BLaER1 treated with 17β-estradiol and CSF1 and Interleukin-3, amounts not matched to agents 10 nM and 100 nM (cell line): Measurements from ENCODE around the gene CHL1.

Source experiments
- H3K27ac ChIP-seq, 11 experiments: shearing (Covaris generic); formaldehyde crosslinking; 2 replicates each; pipeline ENCODE4 v1.8.1; 2022
- H3K27me3 ChIP-seq, 11 experiments: shearing (Covaris generic); formaldehyde crosslinking; 2 replicates each; pipeline ENCODE4 v1.8.1; 2022
- H3K36me3 ChIP-seq, 11 experiments: shearing (Covaris generic); formaldehyde crosslinking; 2 replicates each; pipeline ENCODE4 v1.8.1; 2022
- H3K4me1 ChIP-seq, 10 experiments: shearing (Covaris generic); formaldehyde crosslinking; 2 replicates each; pipeline ENCODE4 v1.8.1; 2022
- H3K4me2 ChIP-seq, 11 experiments: shearing (Covaris generic); formaldehyde crosslinking; 2 replicates each; pipeline ENCODE4 v1.8.1; 2022
- H3K4me3 ChIP-seq, 10 experiments: shearing (Covaris generic); formaldehyde crosslinking; 2 replicates each; pipeline ENCODE4 v1.8.1; 2022
- H3K9ac ChIP-seq, 11 experiments: shearing (Covaris generic); formaldehyde crosslinking; 2 replicates each; pipeline ENCODE4 v1.8.1; 2022
- H3K9me3 ChIP-seq, 11 experiments: shearing (Covaris generic); formaldehyde crosslinking; replicated peaks in 1 of 11; 2 replicates each; pipeline ENCODE4 v1.8.1; 2022
- H4K20me1 ChIP-seq, 11 experiments: shearing (Covaris generic); formaldehyde crosslinking; 2 replicates each; pipeline ENCODE4 v1.8.1; 2022
- Cebpa-rat ChIP-seq, 11 experiments: shearing (Covaris generic); IDR thresholded peaks; 2 replicates each; pipeline ENCODE4 v1.8.1; 2022

CHL1 gene

GRCh38 chr3:440826-441225, 244.3 kb downstream of the CHL1 start:
- peaks cover 0 to 10% (median 0%) of the 10 kb centered on the region in 11 experiments; a peak in 2 of 22 replicates for H3K9me3 ChIP-seq
- no peaks in the 10 kb centered on the region for H3K4me1 ChIP-seq
- no peaks in the 10 kb centered on the region for H3K27me3 ChIP-seq
- H3K9ac ChIP-seq: no peak overlapping the region
- H4K20me1 ChIP-seq: no peaks in the 10 kb centered on the region
- no peak overlapping the region for H3K4me3 ChIP-seq
- no peak for TF ChIP-seq Cebpa-rat (IDR thresholded peaks at IDR 0.05)
- H3K27ac ChIP-seq: no peak overlapping the region
- no peaks in the 10 kb centered on the region for H3K36me3 ChIP-seq
- H3K4me2 ChIP-seq: no peak overlapping the region

- Histone ChIP-seq H3K27me3 (no peaks in the 10 kb centered on the region), H3K4me1 (no peaks in the 10 kb centered on the region), H4K20me1 (no peaks in the 10 kb centered on the region), H3K36me3 (no peaks in the 10 kb centered on the region), H3K4me3 (no peak overlapping the region), H3K4me2 (no peak overlapping the region), H3K9ac (no peak overlapping the region), H3K27ac (no peak overlapping the region), H3K9me3 (peaks cover 0 to 10% (median 0%) of the 10 kb centered on the region in 11 experiments; a peak in 2 of 22 replicates)
- TF ChIP-seq Cebpa-rat (IDR thresholded peaks at IDR 0.05): no peak
These were observed 249.4 kb downstream of the CHL1 start for GRCh38 chr3:445960-446359.

- H3K9ac ChIP-seq: no peak overlapping the region
- H3K27ac ChIP-seq: no peak overlapping the region
- no peaks in the 10 kb centered on the region for H3K4me1 ChIP-seq
- H3K27me3 ChIP-seq: no peaks in the 10 kb centered on the region
- TF ChIP-seq Cebpa-rat (IDR thresholded peaks at IDR 0.05): no peak
- no peak overlapping the region for H3K4me3 ChIP-seq
- peaks cover 0 to 10% (median 0%) of the 10 kb centered on the region in 11 experiments; a peak in 2 of 22 replicates for H3K9me3 ChIP-seq
- no peaks in the 10 kb centered on the region for H3K36me3 ChIP-seq
- H3K4me2 ChIP-seq: no peak overlapping the region
- no peaks in the 10 kb centered on the region for H4K20me1 ChIP-seq
These were observed 251.1 kb downstream of the CHL1 start for GRCh38 chr3:447671-448070.

- H3K4me3 ChIP-seq: no peak overlapping the region
- H3K4me1 ChIP-seq: no peaks in the 10 kb centered on the region
- H3K36me3 ChIP-seq: no peaks in the 10 kb centered on the region
- H3K27ac ChIP-seq: no peak overlapping the region
- H3K27me3 ChIP-seq: no peaks in the 10 kb centered on the region
- H4K20me1 ChIP-seq: no peaks in the 10 kb centered on the region
- peaks cover 0 to 5% (median 0%) of the 10 kb centered on the region in 11 experiments; a peak in 2 of 22 replicates for H3K9me3 ChIP-seq
- H3K4me2 ChIP-seq: no peak overlapping the region
- no peak for TF ChIP-seq Cebpa-rat (IDR thresholded peaks at IDR 0.05)
- no peak overlapping the region for H3K9ac ChIP-seq
These were observed 253.1 kb downstream of the CHL1 start for GRCh38 chr3:449711-450110.

- Histone ChIP-seq H3K36me3 (no peaks in the 10 kb centered on the region), H3K4me3 (no peak overlapping the region), H3K4me2 (no peak overlapping the region)
These were observed 255.7 kb downstream of the CHL1 start for GRCh38 chr3:452221-452620.

GRCh38 chr3:453106-453505, 256.5 kb downstream of the CHL1 start:
- Histone ChIP-seq H3K4me1 (no peaks in the 10 kb centered on the region), H3K27ac (no peak overlapping the region), H3K36me3 (no peaks in the 10 kb centered on the region), H3K9me3 (no peaks in the 10 kb centered on the region), H3K4me2 (no peak overlapping the region), H3K27me3 (no peaks in the 10 kb centered on the region), H4K20me1 (no peaks in the 10 kb centered on the region), H3K9ac (no peak overlapping the region), H3K4me3 (no peak overlapping the region)
- TF ChIP-seq Cebpa-rat (IDR thresholded peaks at IDR 0.05): no peak

More at GRCh38 chr3:452221-452620, 255.7 kb downstream of the CHL1 start:
- Histone ChIP-seq H4K20me1 (no peaks in the 10 kb centered on the region), H3K9me3 (no peaks in the 10 kb centered on the region), H3K27me3 (no peaks in the 10 kb centered on the region), H3K4me1 (no peaks in the 10 kb centered on the region), H3K27ac (no peak overlapping the region), H3K9ac (no peak overlapping the region)
- TF ChIP-seq Cebpa-rat (IDR thresholded peaks at IDR 0.05): no peak

- H3K27me3 ChIP-seq: no peaks in the 10 kb centered on the region
- H3K36me3 ChIP-seq: no peaks in the 10 kb centered on the region
- no peak for TF ChIP-seq Cebpa-rat (IDR thresholded peaks at IDR 0.05)
- no peak overlapping the region for H3K9ac ChIP-seq
- no peak overlapping the region for H3K4me3 ChIP-seq
- H4K20me1 ChIP-seq: no peaks in the 10 kb centered on the region
- no peaks in the 10 kb centered on the region for H3K9me3 ChIP-seq
- no peaks in the 10 kb centered on the region for H3K4me1 ChIP-seq
- H3K27ac ChIP-seq: no peak overlapping the region
- no peak overlapping the region for H3K4me2 ChIP-seq
These were observed 258.4 kb downstream of the CHL1 start for GRCh38 chr3:454986-455385.

- no peaks in the 10 kb centered on the region for H4K20me1 ChIP-seq
- H3K36me3 ChIP-seq: no peaks in the 10 kb centered on the region
- H3K9ac ChIP-seq: no peak overlapping the region
- no peak for TF ChIP-seq Cebpa-rat (IDR thresholded peaks at IDR 0.05)
- no peak overlapping the region for H3K27ac ChIP-seq
- no peaks in the 10 kb centered on the region for H3K27me3 ChIP-seq
- no peak overlapping the region for H3K4me2 ChIP-seq
- no peaks in the 10 kb centered on the region for H3K9me3 ChIP-seq
- H3K4me1 ChIP-seq: no peaks in the 10 kb centered on the region
- H3K4me3 ChIP-seq: no peak overlapping the region
These were observed 261.6 kb downstream of the CHL1 start for GRCh38 chr3:458124-458523.

- Histone ChIP-seq H3K9ac (no peak overlapping the region), H3K4me2 (no peak overlapping the region), H3K4me3 (no peak overlapping the region), H3K27ac (no peak overlapping the region), H3K9me3 (no peaks in the 10 kb centered on the region), H4K20me1 (no peaks in the 10 kb centered on the region), H3K36me3 (no peaks in the 10 kb centered on the region), H3K27me3 (no peaks in the 10 kb centered on the region), H3K4me1 (no peaks in the 10 kb centered on the region)
- no peak for TF ChIP-seq Cebpa-rat (IDR thresholded peaks at IDR 0.05)
These were observed 262.2 kb downstream of the CHL1 start for GRCh38 chr3:458653-459310.
